ENCODE measurements around the gene HTR3B. TPM values are rescaled to one million over a fixed set of nuclear protein-coding genes. Genes with fewer than 3 reads are reported as not detected.

HTR3B gene
- polyA plus RNA-seq, 3 donors, result 0.12 to 0.15 TPM; not detected in 1

DNA sequence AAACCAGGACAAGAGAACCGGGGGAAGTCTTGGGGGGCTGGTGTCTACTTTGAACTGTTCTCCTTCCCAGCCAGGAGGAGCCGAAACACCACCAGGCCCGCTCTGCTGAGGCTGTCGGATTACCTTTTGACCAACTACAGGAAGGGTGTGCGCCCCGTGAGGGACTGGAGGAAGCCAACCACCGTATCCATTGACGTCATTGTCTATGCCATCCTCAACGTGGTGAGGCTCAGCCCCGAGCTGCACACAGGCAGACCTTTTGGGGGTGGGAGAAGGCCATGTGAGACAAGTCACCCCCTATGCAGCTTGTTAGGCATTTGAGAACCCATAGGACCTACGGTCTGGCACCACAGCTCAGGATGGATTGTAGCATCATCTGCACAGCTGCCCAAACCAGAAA, 73.1 kb downstream of the HTR3B start:
- no peak for DNase-seq (ENCODE audit: extremely low read depth in 1 of 11, low read depth in 9 of 11, low spot score in 4 of 11)

DNA sequence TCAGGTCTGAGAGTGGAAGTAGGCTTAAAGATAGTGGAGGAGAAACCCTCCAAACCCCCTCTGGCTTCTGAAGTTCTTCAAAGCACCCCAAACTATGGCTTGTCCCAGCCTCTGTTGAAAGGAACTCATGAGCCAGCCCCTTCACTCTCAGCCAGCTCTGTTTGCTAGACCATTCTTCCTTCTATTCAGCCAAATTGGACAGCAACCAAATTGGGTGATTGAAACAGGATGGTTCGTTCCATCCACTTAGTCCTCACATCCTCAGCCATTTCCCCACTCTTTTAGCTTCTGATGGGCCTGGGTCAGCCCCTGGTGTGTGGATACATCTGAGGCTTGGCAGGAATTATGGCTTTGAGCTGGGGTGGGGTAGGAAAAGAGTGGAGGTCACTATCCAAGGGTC, 74.8 kb downstream of the HTR3B start:
- no peak for DNase-seq (ENCODE audit: extremely low read depth in 1 of 11, low read depth in 9 of 11, low spot score in 4 of 11)

DNA sequence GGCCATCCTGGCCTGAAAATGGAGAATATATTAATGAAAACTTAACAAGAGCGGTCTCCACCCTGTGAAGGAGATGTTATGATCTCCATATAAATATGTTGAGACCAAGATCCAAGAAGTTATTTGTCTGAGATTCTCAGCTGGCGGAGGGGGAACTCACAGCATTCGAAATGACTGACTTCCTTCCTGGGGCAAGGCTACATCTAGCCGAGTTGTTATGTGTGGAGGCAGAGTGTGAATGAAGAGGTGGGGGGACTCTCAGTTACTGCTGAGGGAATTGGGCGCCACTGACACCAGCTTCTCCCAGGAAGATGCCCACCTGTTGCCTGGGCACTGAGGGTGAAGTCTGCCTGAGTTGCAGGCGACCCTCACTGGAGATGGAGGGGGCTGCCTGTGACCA, 76.2 kb downstream of the HTR3B start:
- no peak for DNase-seq (ENCODE audit: extremely low read depth in 1 of 11, low read depth in 9 of 11, low spot score in 4 of 11)

DNA sequence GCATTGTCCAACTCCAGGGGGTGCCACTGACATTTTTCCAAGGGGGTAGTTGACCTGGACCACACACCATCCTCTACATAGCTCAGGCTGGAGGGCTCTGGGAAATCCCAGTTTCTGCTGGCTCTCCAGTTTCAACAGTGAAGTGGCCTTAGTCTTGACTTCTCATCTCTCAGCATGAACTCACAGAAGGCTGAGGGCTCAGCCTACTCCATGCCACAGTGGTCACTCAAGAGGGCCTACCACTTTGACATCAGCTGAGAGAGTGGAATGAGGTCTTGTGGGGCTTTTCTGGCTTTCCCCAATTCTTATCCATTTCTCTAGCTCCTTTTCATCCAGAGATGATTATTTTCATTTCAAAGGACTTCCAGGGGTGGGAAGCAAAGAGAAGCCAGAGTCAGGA, 77.7 kb downstream of the HTR3B start:
- DNase-seq (ENCODE audit: extremely low read depth in 1 of 11, low read depth in 9 of 11, low spot score in 4 of 11), result no peak

DNA sequence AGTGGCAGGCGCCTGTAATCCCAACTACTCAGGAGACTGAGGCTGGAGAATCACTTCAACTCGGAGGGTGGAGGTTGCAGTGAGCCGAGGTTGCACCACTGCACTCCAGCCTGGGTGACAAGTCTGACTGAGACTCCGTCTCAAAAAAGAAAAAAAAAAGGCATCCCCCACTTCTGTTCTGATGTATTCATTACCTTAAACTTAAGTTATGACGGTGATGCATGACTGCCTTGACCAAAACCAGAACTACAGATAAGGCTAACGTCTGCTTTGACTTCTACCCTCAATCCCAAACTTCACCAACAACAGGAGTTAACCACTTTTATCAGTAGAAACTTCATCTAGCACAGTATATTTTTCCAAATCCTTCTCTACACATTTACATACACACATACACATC, 80.2 kb downstream of the HTR3B start:
- DNase-seq (ENCODE audit: extremely low read depth in 1 of 11, low read depth in 9 of 11, low spot score in 4 of 11), result no peak

DNA sequence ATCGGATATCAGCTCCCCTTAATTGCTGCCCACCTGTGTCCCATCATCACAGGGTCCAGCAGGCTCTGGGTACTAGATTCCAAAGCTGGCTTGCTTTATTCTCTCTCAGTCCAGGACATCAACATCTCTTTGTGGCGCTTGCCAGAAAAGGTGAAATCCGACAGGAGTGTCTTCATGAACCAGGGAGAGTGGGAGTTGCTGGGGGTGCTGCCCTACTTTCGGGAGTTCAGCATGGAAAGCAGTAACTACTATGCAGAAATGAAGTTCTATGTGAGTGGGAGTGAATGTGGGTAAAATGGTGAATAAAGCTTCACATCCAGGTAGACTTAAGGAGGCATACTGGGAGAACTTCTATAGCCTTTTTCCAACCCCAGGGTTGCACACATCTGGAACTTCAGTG, 81.3 kb downstream of the HTR3B start:
- DNase-seq (ENCODE audit: extremely low read depth in 1 of 11, low read depth in 9 of 11, low spot score in 4 of 11), result no peak

DNA sequence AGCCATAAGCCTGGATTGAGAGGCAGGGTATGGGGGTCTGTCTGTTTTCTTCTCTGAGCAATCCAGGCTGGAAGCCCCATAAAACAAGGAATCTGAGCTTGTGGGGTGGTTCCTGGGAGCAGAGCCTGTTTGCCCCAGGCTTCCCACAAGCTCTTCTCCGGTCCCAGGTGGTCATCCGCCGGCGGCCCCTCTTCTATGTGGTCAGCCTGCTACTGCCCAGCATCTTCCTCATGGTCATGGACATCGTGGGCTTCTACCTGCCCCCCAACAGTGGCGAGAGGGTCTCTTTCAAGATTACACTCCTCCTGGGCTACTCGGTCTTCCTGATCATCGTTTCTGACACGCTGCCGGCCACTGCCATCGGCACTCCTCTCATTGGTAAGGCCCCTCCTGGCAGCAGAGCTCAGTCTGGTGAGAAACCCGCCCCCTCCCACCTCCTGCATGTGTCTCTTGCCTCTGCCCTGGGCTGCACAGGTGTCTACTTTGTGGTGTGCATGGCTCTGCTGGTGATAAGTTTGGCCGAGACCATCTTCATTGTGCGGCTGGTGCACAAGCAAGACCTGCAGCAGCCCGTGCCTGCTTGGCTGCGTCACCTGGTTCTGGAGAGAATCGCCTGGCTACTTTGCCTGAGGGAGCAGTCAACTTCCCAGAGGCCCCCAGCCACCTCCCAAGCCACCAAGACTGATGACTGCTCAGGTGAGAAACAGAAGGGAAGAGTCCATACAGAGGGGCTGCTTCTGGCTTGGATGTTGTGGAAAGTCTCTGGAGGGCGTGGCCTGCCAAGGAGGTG, 82.0 kb downstream of the HTR3B start:
- no peak for DNase-seq (ENCODE audit: extremely low read depth in 1 of 11, low read depth in 9 of 11, low spot score in 4 of 11)

DNA sequence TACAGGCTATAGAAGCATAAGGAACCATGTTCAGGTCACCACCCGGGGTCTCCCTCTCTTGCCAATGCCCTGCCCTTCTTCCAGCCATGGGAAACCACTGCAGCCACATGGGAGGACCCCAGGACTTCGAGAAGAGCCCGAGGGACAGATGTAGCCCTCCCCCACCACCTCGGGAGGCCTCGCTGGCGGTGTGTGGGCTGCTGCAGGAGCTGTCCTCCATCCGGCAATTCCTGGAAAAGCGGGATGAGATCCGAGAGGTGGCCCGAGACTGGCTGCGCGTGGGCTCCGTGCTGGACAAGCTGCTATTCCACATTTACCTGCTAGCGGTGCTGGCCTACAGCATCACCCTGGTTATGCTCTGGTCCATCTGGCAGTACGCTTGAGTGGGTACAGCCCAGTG, 84.8 kb downstream of the HTR3B start:
- DNase-seq (ENCODE audit: extremely low read depth in 1 of 11, low read depth in 9 of 11, low spot score in 4 of 11), result no peak

DNA sequence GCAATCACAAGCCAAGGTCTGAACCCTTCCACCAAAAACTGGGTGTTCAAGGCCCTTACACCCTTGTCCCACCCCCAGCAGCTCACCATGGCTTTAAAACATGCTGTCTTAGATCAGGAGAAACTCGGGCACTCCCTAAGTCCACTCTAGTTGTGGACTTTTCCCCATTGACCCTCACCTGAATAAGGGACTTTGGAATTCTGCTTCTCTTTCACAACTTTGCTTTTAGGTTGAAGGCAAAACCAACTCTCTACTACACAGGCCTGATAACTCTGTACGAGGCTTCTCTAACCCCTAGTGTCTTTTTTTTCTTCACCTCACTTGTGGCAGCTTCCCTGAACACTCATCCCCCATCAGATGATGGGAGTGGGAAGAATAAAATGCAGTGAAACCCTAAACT, 85.3 kb downstream of the HTR3B start:
- no peak for DNase-seq (ENCODE audit: extremely low read depth in 1 of 11, low read depth in 9 of 11, low spot score in 4 of 11)

DNA sequence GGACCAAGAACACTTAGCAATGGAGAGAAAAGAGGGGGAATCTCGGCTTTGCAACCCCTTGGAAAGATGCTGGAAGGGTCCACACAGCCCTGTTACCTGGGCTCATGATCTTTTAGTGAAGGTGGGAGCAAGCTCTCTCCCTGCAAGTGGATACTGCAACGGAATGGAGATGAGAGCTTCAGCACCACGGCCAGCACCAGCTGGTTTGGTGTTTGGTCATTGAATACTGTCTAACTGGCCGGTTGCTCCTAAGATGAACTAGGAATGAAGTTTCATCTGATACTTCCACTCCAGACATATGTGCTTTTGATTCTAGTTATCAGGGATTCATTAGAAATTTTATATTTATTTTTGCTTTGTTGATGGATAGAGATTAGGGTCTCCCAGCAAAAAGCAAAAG, 86.6 kb downstream of the HTR3B start:
- peak; percentile 44 to 75 (median 59) for DNase-seq (ENCODE audit: extremely low read depth in 1 of 11, low read depth in 9 of 11, low spot score in 4 of 11)

DNA sequence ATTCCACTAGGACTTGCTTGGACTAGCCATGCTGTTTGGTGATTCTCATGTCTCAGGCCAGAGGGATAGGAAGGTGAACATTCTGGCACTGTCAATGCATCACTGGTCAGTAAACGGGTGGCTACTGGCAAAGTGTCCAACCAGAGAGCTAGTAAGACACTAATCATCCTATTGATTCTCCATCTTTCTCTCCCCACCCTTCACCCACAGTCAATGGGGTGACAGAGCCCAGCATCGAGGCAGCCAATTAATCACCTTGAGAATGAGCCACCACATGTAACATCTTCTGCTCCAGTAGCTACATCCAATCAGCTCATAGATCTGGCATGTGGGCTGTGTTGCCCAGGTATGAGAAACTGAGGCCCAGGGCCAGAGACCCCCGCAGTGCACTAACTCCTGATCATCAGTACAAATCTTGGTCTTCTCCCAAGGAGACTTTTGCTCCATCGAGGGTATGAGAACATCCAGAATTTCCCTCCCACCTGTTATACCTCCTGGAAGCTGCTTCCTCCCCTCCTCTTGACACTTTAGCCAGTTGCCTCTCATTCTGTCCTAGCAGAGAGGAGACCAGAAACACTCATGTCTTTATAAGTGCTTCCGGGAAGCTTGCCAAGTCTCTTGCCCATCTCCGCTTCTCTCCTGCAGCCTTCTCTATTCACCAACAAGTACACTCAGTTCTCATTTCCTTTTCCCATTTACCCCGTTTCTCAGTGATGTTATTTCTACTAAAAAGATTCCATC, 87.3 kb downstream of the HTR3B start:
- no peak for DNase-seq (ENCODE audit: extremely low read depth in 1 of 11, low read depth in 9 of 11, low spot score in 4 of 11)

DNA sequence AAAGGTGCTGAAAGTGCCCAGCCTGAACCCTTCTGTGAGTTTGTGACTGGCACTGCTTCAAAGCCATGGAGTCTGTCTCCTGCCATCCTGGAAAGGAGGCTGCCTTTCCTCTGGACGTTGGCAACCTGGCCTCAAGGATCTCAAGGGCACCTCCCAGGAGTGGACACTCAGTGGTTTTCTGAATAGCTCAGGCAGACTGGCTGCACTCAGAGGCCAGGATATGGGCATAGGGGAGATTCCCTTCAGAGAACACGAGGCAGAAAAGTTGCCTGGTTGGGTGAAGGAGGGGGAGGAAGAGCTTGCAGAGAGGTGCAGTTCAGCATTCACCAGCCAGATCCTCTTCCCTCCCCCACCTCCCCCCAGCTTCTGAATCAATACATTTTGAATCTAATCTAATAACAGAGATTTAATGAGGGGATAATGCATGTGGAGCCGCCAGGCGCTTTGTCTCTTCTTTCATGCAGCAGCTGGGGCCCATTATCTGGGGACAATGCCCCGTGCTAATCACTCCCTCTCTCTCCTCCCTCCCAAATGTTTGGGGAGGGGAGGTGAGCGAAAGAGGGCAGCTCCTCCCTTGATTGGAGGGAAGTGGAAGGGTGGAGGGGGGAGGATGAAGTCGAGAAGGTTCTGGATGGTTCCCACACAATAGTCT, 88.0 kb downstream of the HTR3B start:
- no peak for DNase-seq (ENCODE audit: extremely low read depth in 1 of 11, low read depth in 9 of 11, low spot score in 4 of 11)

DNA sequence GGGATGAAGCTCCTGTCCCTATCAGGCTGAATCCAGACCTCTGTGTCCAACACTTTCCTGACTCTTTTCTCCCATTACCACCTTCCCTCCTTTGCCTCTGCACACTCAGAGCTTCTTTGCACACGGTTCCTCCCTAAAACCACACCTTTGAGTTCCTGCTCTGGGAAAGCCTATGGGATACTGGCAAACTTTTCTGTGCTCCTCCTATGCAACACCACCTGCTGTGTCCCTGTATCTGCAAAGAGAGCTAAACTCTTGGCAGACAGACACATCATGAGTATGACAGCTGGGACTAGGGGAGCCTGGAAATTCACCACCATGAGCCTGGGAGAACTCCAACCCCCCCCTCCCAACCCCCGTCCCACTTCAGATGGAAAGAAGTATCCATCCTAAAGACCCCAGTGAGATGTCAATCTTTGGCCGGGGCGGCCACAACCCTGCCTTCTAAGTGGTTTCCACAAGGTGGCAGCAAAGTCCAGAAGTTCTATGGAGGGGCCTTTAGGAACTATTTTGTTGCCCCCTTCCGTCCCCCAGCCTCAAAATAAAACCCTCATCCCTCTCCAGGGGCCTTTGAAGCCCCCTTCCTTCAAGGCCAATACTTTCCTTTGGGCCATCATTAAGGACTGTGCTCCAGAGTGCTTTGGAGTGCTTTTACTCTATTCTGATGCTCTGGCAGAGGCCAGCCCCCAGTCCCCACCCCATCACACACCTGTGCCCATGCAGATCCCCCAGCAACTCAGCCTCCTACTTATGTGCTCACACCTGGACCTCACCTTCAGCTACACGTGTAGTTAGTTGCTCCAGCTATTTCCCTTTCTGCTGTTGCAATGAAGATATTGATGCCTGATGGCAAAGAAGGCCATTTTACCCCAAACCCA, 89.7 kb downstream of the HTR3B start:
- DNase-seq (ENCODE audit: extremely low read depth in 1 of 11, low read depth in 9 of 11, low spot score in 4 of 11), result no peak

Other genes starting within 250 kb of the HTR3B start
- gene TMPRSS5, start 198.5 kb upstream of the HTR3B start, polyA plus RNA-seq (ENCODE audit: insufficient read length in 3 of 3), result 1 to 10 TPM in 2 of 3 donors, under 1 TPM in 1; 0.92 to 2.5 (median 1.2) TPM
- gene ZW10, start 131.1 kb upstream of the HTR3B start, polyA plus RNA-seq (ENCODE audit: insufficient read length in 3 of 3), result 10 to 100 TPM; 21.9 to 26.8 (median 24.3) TPM
- not detected for gene CLDN25, start 125.0 kb upstream of the HTR3B start, polyA plus RNA-seq (ENCODE audit: insufficient read length in 3 of 3)
- gene USP28, start 29.2 kb upstream of the HTR3B start, polyA plus RNA-seq (ENCODE audit: insufficient read length in 3 of 3), result 10 to 100 TPM; 43.9 to 50.8 (median 49.8) TPM
- gene HTR3A, start 70.3 kb downstream of the HTR3B start, polyA plus RNA-seq (ENCODE audit: insufficient read length in 3 of 3), result under 1 TPM; 0.07 to 0.30 (median 0.22) TPM
- gene ZBTB16, start 154.9 kb downstream of the HTR3B start, polyA plus RNA-seq (ENCODE audit: insufficient read length in 3 of 3), result 1 to 10 TPM; 1.4 to 2.5 (median 1.7) TPM